ENCODE results near the gene TIMM8A.

DNA sequence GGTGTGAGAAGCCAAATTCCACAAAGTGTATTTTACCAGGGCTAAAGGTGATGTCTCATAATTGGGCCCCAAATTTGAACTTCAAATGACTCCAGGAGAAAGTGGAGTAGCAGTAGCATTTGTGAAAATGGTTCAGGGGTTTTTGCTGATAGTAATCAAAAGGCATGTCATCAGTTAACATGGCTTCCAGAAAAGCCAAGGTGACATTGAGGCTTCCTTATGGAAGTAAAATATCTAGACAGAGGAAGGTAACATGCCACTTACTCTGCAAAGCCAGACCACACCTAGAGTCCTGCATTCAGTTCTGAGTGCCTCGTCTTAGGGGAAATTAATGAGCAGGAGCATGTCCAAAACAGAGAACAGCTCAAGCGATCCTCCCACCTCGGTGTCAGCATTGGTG lies 40.1 kb upstream of the TIMM8A start:
- no peak for TF ChIP-seq EZH2phosphoT487 (IDR thresholded peaks at IDR 0.05; ENCODE audit: borderline replicate concordance)
- TF ChIP-seq, protein P1, sequence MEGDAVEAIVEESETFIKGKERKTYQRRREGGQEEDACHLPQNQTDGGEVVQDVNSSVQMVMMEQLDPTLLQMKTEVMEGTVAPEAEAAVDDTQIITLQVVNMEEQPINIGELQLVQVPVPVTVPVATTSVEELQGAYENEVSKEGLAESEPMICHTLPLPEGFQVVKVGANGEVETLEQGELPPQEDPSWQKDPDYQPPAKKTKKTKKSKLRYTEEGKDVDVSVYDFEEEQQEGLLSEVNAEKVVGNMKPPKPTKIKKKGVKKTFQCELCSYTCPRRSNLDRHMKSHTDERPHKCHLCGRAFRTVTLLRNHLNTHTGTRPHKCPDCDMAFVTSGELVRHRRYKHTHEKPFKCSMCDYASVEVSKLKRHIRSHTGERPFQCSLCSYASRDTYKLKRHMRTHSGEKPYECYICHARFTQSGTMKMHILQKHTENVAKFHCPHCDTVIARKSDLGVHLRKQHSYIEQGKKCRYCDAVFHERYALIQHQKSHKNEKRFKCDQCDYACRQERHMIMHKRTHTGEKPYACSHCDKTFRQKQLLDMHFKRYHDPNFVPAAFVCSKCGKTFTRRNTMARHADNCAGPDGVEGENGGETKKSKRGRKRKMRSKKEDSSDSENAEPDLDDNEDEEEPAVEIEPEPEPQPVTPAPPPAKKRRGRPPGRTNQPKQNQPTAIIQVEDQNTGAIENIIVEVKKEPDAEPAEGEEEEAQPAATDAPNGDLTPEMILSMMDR (conservative IDR thresholded peaks at IDR 0.05; ENCODE audit: low read length): no peak
